ENCODE data around the gene ST3GAL5.
"Not testable (repeated sequence)": the region's sequence is repeated elsewhere in the genome, so short reads cannot be mapped to it uniquely, and the experiment has no call there.

Gene ST3GAL5

DNA sequence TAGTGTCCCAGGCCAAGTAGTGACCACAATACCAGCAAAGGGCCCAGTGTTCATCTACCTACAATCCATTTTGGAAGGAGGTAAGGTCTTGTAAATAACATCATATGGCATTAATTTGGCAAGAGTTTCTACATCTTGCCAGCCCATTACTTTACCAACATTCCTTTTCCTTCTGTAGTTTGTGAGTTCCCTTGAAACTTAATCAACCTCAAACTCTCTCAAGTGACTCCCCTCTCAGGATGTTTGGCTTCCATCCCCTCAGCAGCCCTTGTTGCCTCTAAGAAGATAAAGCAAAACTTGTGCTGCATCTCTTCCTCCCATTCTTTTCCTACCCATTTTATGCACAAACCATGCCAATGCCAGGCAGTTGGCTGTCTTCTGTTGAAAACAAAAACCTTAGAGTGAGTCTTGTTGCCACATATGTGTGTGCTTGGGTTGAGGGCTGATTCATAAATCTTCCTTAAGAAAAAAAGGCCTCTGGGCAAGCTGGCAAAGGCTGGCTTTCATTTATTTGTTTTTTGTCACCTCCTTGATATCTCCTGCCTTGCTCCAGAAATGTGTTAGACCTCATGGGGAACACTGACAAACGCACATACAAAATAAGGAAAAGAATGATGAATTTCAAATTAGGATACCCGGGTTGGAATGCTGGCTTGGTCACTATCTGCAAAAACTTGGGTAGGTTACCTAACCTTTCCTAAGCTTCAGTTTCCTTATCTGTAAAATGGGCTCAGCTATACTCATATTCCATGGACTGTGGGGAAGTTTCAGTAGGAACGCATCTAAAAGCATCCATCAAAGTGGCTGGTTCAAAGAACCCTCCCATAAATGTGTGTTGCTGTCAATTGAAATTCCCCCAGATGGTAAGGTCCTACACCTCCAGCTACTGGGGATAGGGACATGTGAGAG is 29.4 kb upstream of the ST3GAL5 start:
- DNase-seq: no peak

DNA sequence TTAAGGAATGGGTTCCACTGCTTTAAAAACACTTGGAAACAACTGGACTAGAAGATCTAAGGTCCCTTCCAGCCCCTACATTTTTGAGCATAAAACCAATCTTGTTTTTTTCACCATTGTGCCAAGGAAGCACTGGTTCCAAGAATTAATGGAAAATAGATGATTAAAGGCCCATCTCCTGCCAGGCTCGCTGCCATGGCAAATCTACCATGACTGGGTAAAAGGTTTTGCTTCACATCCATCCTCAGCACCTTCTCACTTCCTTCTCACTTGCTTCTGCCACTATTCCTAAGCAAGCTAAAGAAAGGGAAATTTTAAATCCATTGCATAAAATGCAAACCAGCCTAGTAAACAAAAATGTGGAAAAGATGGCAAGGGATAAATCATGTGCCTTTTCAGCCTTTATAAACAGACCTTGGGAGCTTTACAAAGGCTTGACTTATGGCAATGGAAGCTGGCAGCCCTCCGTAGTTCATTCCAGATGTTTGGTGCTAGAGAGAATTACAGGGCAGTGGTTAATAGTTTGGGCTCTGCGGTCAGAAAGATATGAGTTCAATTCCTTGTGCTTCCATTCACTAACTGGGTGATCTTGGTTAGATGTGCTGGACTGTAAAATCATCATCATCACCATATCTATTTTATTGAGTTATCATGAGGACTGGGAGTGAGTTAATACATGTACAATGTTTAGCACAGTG is 27.0 kb upstream of the ST3GAL5 start:
- no peak for DNase-seq

DNA sequence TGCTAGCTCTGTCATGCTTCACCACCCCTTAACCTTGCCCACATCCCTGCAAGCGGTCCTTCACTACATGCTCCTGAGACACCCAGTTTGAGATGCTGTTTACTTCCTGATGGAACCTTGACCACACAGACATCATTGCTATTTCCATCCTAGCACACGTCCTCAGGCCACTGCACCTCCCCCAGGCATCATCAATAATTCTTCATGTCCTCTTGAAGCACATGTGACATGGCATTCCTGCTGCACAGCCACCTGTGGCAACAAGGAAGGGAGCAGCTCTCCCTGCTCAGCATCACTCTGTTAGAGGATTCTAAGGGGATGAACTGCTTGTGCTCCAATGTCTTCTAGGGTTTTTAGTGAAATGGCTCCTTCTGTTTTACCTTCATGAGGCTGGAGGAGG is 26.1 kb upstream of the ST3GAL5 start:
- DNase-seq: no peak

DNA sequence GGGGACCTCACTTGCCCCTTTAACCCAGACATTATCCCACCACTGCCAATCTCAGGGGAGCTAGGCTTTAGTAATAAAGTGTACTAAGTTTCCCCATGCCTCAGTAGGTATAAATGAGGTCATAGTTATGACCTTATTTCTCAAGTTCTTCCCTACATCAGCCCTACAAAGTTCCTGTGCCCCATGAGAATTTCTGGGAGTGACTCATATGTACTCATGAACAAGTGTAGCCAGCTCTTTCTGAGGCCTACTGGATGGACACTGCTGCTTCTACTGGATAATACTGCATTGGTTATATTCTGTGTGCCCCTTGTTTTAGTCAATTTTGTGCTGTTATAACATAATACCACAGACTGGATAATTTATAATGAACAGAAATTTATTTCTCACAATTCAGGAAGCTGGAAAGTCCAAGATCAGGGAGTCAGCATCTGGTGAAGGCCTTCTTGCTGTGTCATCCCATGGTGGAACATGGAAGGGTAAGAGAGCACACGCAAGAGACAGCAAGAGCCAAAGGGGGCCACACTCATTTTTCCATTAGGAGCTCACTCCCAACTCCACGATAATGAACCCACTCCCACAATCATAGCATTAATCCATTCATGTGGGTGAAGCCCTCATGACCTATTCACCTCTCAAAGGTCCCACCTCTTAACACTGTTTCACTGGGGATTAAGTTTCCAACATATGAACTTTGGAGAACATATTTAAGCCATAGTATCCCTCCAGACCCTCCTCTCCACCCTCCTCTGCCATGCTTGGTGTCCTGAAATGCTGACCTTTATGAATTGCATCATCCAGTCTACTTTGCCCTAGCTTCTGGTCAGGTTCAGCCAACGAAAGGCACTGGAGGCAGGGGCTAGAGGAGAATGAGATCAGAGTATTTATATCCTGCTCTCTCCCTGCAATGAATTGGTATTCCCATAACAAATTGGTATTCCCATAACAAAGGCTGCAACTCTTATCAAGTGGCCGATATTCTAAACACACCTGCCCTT is 25.4 kb upstream of the ST3GAL5 start:
- DNase-seq: no peak

DNA sequence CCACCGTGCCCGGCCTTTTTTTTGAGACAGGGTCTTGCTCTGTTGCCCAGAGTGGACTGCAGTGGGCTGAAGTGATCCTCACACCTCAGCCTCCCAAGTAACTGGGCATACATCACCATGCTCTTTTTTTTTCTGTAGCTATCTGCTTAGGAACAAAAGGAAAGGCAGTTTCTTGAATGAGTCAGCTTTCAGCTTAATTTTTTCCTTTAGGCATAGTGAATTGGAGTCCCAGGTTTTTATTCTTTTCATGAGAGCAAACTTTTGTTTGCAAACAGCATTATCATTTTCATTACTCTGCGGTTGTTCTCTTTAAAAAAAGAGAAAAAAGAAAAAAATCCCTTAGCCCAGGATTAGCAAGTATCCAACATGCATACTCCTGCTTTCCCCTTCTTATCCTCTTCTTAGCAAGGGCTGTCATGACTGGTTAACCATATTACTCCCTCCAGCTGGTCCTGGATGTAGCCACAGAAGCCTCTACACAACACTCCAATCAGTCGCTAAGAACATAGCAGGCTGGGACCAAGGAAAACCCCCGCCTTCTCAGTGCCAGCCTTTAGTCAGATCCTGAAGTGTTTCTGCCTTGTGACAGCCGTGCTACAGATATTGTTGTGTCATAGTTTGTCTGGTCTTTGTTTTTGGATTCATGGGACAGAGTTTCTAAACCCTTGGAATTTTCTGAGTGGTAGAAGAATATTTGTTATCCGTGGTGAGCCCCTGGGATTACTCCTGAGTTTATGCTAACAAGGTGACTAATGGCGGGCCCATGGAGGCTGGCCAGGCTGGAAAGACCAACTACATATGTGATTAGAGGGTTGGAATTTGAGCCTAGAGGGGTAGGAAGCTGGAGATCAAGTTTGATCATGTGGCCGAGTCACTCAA is 23.3 kb upstream of the ST3GAL5 start:
- no peak for DNase-seq

DNA sequence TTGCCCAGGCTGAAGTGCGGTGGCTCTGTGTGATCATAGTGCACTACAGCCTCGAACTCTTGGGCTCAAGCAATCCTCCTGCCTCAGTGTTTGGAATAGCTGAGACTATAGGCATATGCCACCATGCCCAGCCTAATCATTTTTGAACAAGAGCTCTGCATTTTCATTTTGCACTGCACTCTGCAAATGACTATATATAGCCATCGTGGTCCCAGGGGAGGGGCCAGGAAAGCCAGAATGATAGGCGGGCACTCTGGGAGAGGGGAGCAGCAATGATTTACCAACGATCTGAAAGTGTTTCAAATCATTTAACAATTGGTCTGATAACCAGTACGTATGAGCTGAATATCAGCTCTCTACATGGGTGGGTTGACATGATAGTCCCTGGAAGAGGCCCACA is 22.3 kb upstream of the ST3GAL5 start:
- DNase-seq: no peak

DNA sequence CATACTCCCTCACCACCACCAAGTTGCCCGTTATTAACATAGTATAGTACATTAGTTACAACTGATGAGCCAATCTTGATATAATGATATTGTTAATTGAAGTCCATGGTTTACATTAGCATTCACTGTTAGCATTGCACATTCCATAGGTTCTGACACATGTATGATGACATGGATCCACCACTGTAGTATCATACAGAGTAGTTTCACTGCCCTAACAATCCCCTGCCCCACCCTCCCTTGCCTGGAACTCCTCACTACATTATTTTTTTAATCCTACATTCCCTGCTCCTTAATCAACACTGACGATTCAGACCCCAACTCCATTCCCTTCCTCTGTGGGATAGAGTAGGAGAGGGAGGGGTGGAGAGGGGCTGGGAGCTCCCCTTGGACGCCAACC is 20.2 kb upstream of the ST3GAL5 start:
- DNase-seq: no peak

DNA sequence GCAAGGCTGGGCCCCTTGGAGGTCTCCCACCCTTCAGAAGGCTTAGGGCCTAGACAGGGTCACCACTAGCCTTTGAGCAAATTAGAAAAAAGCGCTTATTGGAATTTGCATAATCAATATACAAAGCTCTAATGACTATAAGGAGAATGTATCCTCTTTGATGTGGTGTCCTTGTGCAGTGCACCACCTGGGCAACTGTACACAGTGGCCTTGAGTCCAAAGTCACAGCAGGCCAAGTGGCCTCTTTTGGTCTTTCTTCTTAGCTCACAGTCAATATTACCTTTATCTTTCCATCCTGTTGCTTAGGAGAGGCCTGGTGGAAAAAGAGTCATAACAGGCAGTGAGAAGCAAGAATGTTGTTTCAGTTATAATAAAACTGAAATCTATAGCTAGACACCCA is 19.7 kb upstream of the ST3GAL5 start:
- DNase-seq: no peak

DNA sequence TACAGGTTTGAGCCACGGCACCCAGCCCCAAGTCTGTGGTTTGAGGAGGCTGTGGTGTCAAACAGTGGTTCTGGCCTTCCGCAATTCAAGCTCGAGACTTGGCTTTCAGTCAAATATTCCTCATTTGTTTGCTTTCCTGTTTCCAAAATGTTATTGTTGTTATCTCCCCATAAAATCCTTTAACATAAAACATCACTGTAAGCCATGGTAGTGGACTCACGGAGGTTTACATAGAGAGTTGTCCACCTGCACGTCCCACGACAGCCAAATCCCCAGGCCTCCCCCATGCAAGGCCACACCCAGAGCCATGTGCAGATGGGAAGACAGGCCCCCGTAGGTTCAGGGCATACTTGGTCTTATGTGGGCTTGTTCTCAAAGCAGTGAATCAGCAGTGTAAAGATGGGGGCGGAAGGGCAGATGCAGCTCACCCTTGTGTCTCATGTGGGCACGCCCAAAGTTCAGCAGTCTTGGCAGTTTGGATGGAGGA is 18.9 kb upstream of the ST3GAL5 start:
- no peak for DNase-seq

DNA sequence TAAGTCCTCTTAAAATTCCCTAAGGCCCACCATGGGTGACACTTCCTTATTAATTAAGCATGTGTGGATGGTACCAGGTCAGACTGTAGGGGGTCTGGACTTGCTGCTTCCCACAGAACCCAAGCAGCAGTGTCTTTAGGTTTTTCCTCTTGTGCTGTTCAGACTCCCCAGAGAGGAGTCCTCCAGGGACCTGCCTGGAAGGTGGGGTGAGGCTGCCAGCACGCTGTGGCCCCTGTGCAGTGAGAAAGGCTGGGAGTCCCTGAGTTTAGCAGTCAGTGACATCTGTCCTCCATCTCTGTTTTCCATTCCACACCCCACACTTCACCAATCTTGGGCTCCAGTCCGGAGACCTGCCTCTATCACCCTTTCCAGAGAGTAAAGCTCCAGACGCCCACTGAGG is 18.0 kb upstream of the ST3GAL5 start:
- no peak for DNase-seq

DNA sequence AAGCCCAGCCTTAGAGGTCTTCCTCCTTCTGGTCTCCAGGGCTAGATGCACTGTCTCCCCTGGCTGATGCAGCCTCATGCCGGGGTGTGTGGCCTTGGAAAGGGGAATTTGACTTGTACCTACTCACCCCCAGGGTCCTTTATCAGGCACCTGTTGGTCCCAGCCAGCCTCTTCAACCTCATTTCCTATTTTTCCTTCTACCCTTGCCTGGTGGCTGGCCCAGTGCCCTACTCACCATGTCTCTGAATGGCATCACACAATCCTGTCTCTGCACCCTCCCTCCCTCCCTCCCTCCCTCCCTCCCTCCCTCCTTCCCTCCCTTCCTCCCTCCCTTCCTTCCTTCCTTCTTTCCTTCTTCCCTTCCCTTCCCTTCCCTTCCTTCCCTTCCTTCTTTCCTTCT is 17.1 kb upstream of the ST3GAL5 start:
- DNase-seq: no peak

DNA sequence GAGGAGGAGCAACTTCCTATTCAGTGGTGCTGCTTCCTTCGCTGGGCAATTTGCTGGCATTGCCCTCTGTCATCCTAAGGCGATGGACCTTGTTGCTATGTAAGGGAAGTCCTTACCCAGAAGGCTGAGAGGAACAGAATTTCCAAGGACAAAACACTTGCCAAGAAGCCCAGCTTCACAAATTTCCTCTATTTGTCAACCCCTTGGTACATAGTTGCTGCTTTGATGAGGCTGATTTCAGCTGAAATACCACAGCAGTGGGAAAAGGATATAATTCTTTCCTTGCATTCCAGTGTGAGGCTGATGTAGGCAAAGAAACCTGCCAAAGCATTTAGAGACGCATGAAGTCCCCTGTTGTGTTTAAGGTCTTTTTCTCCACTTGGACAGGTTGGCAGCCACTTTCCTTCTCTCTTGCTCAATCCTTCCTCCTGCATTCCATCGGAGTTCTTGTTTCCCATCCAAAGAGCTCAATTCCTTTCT is 16.4 kb upstream of the ST3GAL5 start:
- DNase-seq: no peak

DNA sequence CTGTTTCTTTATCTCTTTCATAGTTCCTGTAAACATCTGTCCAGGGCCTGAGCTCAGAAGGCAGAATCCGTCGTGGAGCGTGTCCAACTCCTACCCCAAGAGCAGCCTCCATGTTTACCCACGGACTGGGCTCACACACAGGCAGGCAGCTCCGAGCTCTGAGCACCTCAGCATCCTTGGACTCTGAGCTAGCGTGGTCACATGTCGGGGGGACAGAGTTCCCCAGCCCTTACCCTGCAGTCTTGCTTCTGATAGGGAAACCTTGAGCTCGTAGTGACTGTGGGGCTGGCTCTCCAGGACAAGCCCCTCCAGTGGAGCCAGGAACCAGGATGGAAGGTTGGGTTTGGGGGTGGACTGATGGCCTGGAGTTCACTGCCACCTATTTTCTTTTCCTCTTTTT is 15.1 kb upstream of the ST3GAL5 start:
- no peak for DNase-seq

DNA sequence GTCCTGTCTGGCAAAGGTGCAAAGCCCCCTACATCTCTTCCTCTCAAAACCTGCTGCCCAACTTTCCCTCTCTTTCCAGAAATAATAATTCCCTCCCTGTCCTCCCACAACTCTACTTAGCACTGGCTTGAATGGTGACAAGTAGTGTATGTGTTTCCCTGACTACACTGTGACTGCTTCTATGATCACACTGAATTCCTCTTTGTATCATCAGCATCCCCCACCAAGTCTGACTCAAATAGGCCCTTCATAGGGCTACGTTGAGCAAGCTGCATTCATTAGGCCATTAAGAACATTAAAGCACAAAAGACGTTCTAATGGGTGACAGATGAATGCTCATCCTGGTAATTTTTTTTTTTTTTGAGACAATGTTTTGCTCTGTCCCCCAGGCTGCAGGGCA is 13.7 kb upstream of the ST3GAL5 start:
- no peak for DNase-seq

DNA sequence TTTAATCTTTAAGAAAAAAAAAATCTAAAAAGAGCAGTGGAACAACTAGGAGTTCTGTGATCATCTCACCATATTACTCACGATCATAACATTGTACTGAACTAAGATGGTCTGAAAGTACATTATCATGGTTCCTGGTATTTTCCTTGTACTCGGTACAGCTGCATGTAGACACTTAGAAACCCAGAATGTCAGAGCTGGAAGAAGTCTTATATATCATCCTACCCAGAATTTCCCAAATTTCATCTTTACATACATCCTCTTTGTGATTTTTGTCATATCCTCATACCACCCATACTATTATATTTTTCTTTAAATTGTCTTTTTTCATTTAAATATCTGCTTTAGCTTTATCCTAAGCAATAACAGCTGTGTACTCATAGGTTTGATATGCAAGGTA is 12.4 kb upstream of the ST3GAL5 start:
- no peak for DNase-seq

DNA sequence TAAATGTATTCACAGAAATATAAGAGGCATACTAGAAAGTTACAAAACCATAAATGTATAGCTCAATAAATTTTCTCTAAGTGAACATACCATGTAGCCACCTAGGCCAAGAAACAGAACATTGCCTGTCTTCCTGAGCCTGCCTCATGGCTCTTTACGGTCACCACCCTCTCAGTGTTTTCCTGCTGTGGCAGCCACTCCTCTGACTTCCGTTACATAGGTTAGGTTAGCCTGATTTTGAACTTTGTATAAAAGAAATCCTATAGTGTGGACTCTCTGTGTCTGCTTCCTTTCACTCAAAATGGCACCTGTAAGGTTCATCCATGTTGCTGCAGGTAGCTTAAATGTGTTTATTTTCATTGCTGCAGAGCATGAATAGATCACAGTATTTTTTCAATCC is 11.6 kb upstream of the ST3GAL5 start:
- DNase-seq: no peak

DNA sequence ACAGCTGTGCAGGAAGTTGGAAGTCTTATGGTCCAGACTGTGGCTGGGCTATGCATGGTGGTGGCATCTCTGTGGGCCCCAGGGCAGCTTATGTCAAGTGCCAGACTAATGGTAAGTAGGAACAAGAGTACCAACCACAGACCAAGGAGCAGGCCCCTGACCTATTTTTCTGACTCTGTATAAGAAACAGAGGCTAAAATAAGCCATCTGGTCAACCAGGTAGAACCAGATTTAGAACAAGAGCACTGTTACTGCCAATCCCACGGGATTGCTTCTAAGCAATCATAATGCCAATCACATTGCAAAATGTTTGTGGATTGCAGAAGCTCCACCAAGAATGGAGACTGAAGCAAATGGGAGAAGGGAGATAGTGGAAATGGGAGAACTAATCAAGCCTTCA is 11.1 kb upstream of the ST3GAL5 start:
- DNase-seq: no peak

DNA sequence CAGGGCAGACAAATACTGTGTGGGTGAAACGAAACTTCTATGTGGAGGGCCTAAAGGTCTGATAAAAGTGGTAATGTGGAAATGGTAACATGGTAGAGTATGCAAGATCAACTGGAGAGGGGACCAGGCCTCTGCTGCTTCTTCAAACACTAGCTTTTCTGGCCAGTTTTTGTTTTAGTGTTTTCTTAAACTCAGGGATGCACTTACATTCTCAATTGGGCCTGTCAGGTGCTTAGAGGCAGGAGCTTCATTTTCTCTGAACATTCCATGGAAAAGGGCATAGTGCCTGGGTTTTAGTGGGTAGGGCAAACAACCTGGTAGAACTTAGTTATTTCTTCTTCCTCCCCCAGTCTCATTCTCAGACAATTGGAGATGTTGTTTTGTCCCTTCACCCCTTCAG is 10.5 kb upstream of the ST3GAL5 start:
- DNase-seq: no peak

DNA sequence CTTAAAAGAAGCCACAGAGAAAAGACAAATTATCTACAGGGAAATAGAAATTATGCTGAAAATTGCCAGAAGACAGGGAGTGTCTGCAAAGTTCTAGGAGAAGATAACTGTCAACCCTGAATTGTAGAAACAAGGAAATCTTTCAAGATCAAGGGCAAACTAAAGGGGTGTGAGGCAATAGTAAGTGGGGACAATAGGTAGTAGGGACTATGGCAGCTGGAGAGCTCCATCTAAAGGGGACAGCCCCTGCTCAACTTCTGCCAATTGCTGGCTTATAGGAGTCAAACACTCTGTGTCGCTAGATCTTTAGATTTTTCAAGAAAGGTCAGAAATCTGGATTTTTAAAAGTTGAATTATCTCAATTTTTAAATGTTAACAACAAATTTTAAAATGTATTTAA is 10.1 kb upstream of the ST3GAL5 start:
- DNase-seq: no peak

DNA sequence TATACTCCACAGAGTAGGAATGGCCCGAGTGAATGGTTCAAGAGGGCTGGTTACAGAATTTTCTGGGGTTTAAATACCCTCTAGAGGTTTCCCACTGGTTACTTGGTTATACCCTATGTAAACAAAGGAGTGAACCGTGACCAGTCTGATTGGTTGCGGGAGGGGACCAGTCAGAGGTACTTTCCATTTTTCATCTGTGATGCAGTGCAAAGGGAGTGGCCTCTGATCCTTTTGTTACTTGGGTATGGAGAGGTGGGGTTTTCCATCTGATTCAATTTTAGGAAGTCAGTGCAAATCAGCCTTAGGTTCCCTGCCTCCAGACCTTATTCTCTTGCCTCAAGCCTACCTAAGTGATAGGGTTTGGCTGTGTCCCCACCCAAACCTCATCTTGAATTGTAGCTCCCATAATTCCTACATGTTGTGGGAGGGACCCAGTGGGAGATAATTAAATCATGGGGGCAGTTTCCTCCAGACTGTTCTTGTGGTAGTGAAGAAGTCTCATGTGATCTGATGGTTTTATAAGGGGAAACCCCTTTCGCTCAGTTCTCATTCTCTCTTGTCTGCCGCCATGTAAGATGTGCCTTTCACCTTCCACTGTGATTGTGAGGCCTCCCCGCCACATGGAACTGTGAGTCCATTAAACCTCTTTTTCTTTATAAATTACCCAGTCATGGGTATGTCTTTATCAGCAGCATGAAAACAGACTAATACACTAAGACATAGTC is 5.9 kb upstream of the ST3GAL5 start:
- not testable (repeated sequence) for DNase-seq
